ENCODE results near the gene GUCY1B1.
"Not testable (repeated sequence)": the region's sequence is repeated elsewhere in the genome, so short reads cannot be mapped to it uniquely, and the experiment has no call there.

GUCY1B1 gene

DNA sequence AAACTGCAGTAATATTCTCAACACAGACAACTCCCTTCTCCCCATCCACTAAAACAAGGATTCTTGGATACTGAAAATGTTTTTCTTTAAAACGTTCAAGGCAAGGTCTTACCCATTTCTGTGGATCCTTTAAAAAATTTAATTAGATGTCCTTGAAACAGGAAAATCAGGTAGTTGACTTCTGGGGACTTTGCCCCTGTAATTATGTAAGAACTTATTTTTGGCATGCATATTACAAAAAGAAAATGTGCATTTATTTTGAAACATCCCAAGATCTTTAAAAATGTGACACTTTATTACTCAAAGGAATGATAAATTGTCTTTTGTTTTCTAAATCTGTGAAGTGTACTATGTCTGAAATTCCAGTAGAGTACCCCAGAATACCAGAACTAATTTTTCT is 25.8 kb downstream of the GUCY1B1 start:
- no peaks in the 10 kb centered on the region for H3K36me3 ChIP-seq (ENCODE audit: control insufficient read depth, low read depth, low read length)
- H3K9ac ChIP-seq (ENCODE audit: low read length): no peak overlapping the region
- H3K9me3 ChIP-seq (ENCODE audit: control insufficient read depth, low read depth, low read length): no peaks in the 10 kb centered on the region
- H3K4me3 ChIP-seq (ENCODE audit: low read length): no peak overlapping the region
- no peaks in the 10 kb centered on the region for H3K27me3 ChIP-seq (ENCODE audit: control insufficient read depth, insufficient read depth, low read length)
- peaks cover 3% of the 10 kb centered on the region for H3K4me1 ChIP-seq (ENCODE audit: control insufficient read depth, low read depth, low read length)
- H3K27ac ChIP-seq (ENCODE audit: low read length): no peak overlapping the region

DNA sequence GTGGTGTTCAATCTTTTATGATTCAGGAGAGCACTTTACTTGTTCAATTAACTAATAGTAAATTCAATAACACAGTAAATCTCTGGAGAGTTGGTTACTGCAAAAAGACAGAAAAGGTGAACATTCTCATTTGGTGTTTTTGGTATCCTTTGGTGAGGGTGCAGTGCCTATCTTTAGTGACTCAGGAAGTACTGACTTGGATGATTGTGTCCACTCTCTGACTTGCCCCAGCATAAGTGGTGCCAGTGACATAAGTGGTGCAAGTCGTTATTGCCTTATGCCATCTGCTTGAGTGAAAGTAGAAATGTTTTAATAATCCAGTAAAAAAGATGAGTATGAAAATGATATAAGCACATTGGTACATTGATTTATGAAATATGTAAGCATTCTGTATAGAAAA is 27.0 kb downstream of the GUCY1B1 start:
- Histone ChIP-seq H3K9me3 (ENCODE audit: control insufficient read depth, low read depth, low read length) (no peaks in the 10 kb centered on the region), H3K4me1 (ENCODE audit: control insufficient read depth, low read depth, low read length) (peaks cover 3% of the 10 kb centered on the region), H3K4me3 (ENCODE audit: low read length) (no peak overlapping the region), H3K27me3 (ENCODE audit: control insufficient read depth, insufficient read depth, low read length) (no peaks in the 10 kb centered on the region), H3K36me3 (ENCODE audit: control insufficient read depth, low read depth, low read length) (no peaks in the 10 kb centered on the region), H3K27ac (ENCODE audit: low read length) (no peak overlapping the region), H3K9ac (ENCODE audit: low read length) (no peak overlapping the region)

DNA sequence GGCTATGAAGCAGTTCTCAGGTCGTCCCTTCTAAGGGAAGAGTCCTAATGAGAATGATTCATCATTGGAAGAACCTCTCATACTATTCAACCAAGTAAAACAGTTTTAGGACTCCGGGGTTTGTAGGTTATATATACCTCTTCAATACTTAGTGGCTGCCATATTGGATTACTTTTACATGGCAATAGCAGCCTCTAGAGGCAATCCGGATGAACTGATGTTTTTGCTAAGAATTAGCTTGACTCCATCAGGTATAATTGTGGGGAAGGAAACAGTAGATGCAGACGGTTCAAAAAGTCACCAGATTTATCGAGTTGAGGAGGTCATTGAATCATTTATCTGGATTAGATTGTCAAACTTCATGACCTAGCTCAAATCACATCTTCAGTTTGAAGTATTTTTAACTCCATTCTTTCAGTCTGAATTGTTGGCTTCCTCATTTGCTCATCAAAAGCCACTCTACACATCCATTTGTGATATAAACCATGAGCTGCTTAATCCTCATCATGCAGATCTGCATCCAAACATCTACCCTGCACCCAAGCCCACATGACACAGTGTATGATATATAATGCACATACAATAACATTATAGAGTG is 28.4 kb downstream of the GUCY1B1 start:
- Histone ChIP-seq H3K36me3 (ENCODE audit: control insufficient read depth, low read depth, low read length) (no peaks in the 10 kb centered on the region), H3K9ac (ENCODE audit: low read length) (no peak overlapping the region), H3K27me3 (ENCODE audit: control insufficient read depth, insufficient read depth, low read length) (no peaks in the 10 kb centered on the region), H3K9me3 (ENCODE audit: control insufficient read depth, low read depth, low read length) (no peaks in the 10 kb centered on the region), H3K4me1 (ENCODE audit: control insufficient read depth, low read depth, low read length) (no peaks in the 10 kb centered on the region), H3K27ac (ENCODE audit: low read length) (no peak overlapping the region), H3K4me3 (ENCODE audit: low read length) (no peak overlapping the region)

DNA sequence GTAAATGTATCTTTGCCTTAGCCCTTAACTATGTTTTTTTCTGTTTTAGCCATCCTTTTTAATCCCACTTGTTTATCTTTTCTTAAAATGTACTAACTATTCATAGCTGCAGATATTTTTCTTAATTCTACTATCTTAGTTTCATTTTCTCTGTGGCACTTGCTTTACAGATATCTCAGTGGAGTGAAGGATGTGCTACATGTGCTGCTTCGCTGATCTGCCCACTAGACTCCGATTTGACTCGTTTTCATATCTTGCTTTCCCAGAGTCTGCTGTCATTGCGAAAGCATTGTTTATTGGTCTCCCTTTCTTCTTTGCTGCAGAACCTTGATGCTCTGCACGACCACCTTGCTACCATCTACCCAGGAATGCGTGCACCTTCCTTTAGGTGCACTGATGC is 30.6 kb downstream of the GUCY1B1 start:
- Histone ChIP-seq H3K9me3 (ENCODE audit: control insufficient read depth, low read depth, low read length) (no peaks in the 10 kb centered on the region), H3K4me3 (ENCODE audit: low read length) (no peak overlapping the region), H3K27ac (ENCODE audit: low read length) (no peak overlapping the region), H3K4me1 (ENCODE audit: control insufficient read depth, low read depth, low read length) (no peaks in the 10 kb centered on the region), H3K9ac (ENCODE audit: low read length) (no peak overlapping the region), H3K27me3 (ENCODE audit: control insufficient read depth, insufficient read depth, low read length) (no peaks in the 10 kb centered on the region), H3K36me3 (ENCODE audit: control insufficient read depth, low read depth, low read length) (no peaks in the 10 kb centered on the region)

DNA sequence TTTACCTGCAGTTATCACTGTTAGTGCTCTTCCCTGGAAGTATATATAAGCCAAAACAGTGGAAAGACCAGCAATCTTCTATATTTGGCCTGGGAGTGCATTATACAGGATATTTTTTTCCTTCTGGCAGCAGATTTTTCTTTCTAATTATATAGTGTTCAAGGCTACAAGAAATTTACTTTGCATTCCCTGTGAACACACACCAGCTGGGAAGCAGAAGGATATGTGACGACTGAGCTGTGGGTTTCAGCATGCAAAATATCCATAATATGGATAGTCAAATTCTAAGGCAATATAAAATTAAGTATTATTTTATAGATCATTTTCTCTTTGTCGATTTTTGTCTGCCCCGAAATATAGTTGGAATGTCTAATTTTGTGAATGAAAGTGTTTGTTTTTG is 31.2 kb downstream of the GUCY1B1 start:
- Histone ChIP-seq H3K36me3 (ENCODE audit: control insufficient read depth, low read depth, low read length) (no peaks in the 10 kb centered on the region), H3K4me3 (ENCODE audit: low read length) (no peak overlapping the region), H3K4me1 (ENCODE audit: control insufficient read depth, low read depth, low read length) (no peaks in the 10 kb centered on the region), H3K27me3 (ENCODE audit: control insufficient read depth, insufficient read depth, low read length) (no peaks in the 10 kb centered on the region), H3K27ac (ENCODE audit: low read length) (no peak overlapping the region), H3K9me3 (ENCODE audit: control insufficient read depth, low read depth, low read length) (no peaks in the 10 kb centered on the region), H3K9ac (ENCODE audit: low read length) (no peak overlapping the region)

DNA sequence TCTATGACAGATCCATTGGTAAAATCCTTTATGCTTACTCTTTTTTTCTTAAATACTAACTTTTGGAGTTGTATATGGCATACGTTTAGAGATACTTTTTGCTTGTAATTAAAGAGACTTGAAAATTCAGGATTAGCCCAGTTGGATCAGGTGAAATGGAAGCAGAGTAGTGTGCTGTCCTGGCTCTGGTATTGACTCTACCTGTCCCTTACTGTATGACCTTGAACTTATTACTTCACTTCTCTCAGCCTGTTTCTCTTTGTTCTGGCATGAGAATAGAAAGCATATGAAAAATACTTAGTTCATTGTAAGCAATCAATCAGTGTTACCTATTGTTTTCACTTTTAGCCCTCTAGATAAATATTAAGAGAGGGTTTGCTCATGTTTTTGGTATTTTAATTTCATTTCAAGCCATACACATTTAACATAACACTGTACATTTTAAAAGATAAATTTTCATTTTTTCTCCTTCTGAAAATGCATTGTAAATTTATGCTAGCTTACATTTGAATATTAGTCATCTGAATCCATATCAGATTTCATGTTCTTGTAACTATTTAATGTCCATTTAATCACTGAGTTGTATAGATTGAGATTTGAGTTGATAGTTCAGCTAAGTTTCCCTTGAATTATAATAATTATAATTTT is 35.9 kb downstream of the GUCY1B1 start:
- Histone ChIP-seq H3K9ac (ENCODE audit: low read length) (no peak overlapping the region), H3K9me3 (ENCODE audit: control insufficient read depth, low read depth, low read length) (no peaks in the 10 kb centered on the region), H3K36me3 (ENCODE audit: control insufficient read depth, low read depth, low read length) (no peaks in the 10 kb centered on the region), H3K4me3 (ENCODE audit: low read length) (no peak overlapping the region), H3K27me3 (ENCODE audit: control insufficient read depth, insufficient read depth, low read length) (no peaks in the 10 kb centered on the region), H3K4me1 (ENCODE audit: control insufficient read depth, low read depth, low read length) (no peaks in the 10 kb centered on the region), H3K27ac (ENCODE audit: low read length) (no peak overlapping the region)

DNA sequence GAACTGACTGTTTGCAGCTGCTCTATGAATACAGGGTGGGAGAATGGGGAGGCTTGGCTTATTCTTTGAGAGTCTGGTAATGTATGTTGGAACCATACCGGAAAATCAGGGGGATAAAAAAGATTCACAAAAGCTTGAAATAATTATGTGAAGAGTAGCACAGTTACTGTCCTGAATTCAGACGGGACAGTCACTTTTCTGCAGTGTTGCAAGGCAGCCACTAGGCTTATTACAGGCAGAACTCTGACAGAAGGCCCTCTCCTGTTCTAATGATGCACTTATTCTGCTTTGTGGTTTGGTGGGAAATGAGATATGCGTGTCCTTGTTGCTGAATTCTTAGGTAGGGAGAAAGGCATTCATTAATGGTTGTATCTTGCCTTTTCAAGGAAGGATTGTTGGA is 37.2 kb downstream of the GUCY1B1 start:
- H3K9me3 ChIP-seq (ENCODE audit: control insufficient read depth, low read depth, low read length): no peaks in the 10 kb centered on the region
- no peaks in the 10 kb centered on the region for H3K4me1 ChIP-seq (ENCODE audit: control insufficient read depth, low read depth, low read length)
- no peak overlapping the region for H3K9ac ChIP-seq (ENCODE audit: low read length)
- no peak overlapping the region for H3K27ac ChIP-seq (ENCODE audit: low read length)
- no peak overlapping the region for H3K4me3 ChIP-seq (ENCODE audit: low read length)
- H3K27me3 ChIP-seq (ENCODE audit: control insufficient read depth, insufficient read depth, low read length): no peaks in the 10 kb centered on the region
- no peaks in the 10 kb centered on the region for H3K36me3 ChIP-seq (ENCODE audit: control insufficient read depth, low read depth, low read length)

DNA sequence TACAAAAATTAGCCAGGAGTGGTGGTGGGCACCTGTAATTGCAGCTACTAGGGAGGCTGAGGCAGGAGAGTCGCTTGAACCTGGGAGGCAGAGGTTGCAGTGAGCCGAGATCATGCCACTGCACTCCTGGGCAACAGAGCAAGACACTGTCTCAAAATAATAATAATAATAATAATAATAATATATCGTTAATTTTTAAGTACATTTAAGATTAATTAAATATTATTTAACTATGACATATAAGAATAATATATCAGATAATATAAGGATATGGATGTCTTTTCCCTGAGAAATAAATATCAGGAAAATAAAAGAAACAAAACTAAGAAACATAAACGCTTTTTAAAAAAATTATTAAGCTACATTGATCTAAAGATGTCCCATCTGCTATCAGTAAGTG is 38.8 kb downstream of the GUCY1B1 start:
- H3K27me3 ChIP-seq (ENCODE audit: control insufficient read depth, insufficient read depth, low read length); H3K9me3 ChIP-seq (ENCODE audit: control insufficient read depth, low read depth, low read length); H3K9ac ChIP-seq (ENCODE audit: low read length); H3K4me1 ChIP-seq (ENCODE audit: control insufficient read depth, low read depth, low read length); H3K4me3 ChIP-seq (ENCODE audit: low read length); H3K36me3 ChIP-seq (ENCODE audit: control insufficient read depth, low read depth, low read length); H3K27ac ChIP-seq (ENCODE audit: low read length): not testable (repeated sequence)

DNA sequence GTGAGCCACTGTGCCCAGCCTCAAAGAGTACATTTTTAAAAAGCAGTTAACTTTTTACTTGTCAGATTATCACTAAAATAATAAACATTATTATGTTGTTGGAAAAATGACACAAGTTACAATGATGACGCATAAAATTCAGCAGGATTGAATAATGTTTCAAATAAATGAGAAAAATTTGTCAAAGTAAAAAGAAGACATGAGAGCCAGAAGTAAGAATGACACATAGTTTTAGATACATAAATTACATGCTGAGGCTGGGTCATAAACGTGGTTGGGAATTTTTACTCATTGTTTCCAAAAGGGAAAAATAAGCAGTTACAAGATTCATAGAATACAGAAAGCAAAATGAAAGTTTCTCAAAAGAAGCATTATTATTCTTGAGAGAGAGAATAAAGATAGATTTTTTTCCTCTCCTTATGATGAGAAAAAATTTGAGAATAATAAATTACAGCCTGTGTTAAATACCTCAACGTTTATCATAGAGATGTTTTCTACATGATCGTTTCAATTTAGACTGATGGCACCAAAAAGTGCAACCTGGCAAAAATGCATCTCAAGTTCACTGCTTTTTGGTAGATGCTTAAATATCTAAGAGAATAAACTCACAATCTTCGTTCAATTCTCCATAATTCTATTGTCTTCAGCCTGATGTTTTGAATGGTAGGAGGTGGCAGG is 40.4 kb downstream of the GUCY1B1 start:
- no peak overlapping the region for H3K27ac ChIP-seq (ENCODE audit: low read length)
- H3K9ac ChIP-seq (ENCODE audit: low read length): no peak overlapping the region
- no peak overlapping the region for H3K4me3 ChIP-seq (ENCODE audit: low read length)
- no peaks in the 10 kb centered on the region for H3K36me3 ChIP-seq (ENCODE audit: control insufficient read depth, low read depth, low read length)
- no peaks in the 10 kb centered on the region for H3K27me3 ChIP-seq (ENCODE audit: control insufficient read depth, insufficient read depth, low read length)
- H3K4me1 ChIP-seq (ENCODE audit: control insufficient read depth, low read depth, low read length): no peaks in the 10 kb centered on the region
- no peaks in the 10 kb centered on the region for H3K9me3 ChIP-seq (ENCODE audit: control insufficient read depth, low read depth, low read length)

DNA sequence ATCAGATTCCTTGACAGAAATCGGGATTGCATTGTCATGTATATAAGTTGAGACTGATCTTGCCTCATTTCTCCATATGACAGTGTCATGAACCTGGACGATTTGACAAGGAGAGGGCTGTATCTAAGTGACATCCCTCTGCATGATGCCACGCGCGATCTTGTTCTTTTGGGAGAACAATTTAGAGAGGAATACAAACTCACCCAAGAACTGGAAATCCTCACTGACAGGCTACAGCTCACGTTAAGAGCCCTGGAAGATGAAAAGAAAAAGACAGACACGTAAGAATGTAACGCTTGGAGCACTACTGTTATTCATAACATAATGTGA is 40.9 kb downstream of the GUCY1B1 start:
- no peak overlapping the region for H3K27ac ChIP-seq (ENCODE audit: low read length)
- H3K36me3 ChIP-seq (ENCODE audit: control insufficient read depth, low read depth, low read length): no peaks in the 10 kb centered on the region
- H3K9me3 ChIP-seq (ENCODE audit: control insufficient read depth, low read depth, low read length): no peaks in the 10 kb centered on the region
- H3K9ac ChIP-seq (ENCODE audit: low read length): no peak overlapping the region
- no peak overlapping the region for H3K4me3 ChIP-seq (ENCODE audit: low read length)
- H3K27me3 ChIP-seq (ENCODE audit: control insufficient read depth, insufficient read depth, low read length): no peaks in the 10 kb centered on the region
- H3K4me1 ChIP-seq (ENCODE audit: control insufficient read depth, low read depth, low read length): no peaks in the 10 kb centered on the region

DNA sequence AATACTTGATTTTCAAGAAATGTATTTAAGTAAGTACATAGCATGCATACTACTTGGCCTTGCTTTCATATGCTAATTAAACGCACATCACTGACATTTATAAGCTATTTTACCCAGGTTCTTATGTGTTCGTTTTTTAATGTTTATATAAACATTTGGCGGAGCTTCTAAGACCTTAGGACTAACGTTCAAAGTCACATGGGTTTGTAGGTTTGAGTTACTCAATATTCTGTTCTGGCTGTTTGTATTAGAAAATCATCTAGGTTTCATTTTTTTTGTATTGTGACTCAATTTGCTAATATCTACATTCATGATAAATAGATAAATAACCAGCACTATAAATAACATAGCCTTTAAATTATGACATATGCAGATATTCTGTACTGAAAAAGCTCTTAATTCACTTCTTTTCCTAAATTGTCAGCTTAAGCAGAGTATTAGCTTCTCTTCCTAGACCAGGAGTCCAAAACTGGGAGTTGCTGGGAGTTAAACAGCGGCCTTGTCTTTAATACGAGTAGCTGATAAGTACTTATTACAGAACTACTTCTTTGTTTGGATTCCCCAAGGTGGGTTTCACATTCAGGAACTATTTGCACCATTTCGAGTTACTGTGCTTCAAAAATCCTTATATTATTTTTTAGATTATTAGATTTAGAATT is 42.0 kb downstream of the GUCY1B1 start:
- H3K4me3 ChIP-seq (ENCODE audit: low read length): no peak overlapping the region
- H3K9me3 ChIP-seq (ENCODE audit: control insufficient read depth, low read depth, low read length): no peaks in the 10 kb centered on the region
- no peaks in the 10 kb centered on the region for H3K36me3 ChIP-seq (ENCODE audit: control insufficient read depth, low read depth, low read length)
- no peaks in the 10 kb centered on the region for H3K4me1 ChIP-seq (ENCODE audit: control insufficient read depth, low read depth, low read length)
- no peak overlapping the region for H3K27ac ChIP-seq (ENCODE audit: low read length)
- H3K9ac ChIP-seq (ENCODE audit: low read length): no peak overlapping the region
- no peaks in the 10 kb centered on the region for H3K27me3 ChIP-seq (ENCODE audit: control insufficient read depth, insufficient read depth, low read length)
